GM12874 (cell line): ENCODE measurements around the gene AKAP17A.

ENCODE experiments used
- TF ChIP-seq, protein P1 (sequence below): IDR thresholded peaks from 2 replicates; pipeline ENCODE4 v1.5.1; 2011; ENCODE audit warnings: low read depth, mild to moderate bottlenecking, control low read depth, low read length, moderate library complexity; ENCODE audit not compliant: insufficient read depth

AKAP17A gene, protein sequence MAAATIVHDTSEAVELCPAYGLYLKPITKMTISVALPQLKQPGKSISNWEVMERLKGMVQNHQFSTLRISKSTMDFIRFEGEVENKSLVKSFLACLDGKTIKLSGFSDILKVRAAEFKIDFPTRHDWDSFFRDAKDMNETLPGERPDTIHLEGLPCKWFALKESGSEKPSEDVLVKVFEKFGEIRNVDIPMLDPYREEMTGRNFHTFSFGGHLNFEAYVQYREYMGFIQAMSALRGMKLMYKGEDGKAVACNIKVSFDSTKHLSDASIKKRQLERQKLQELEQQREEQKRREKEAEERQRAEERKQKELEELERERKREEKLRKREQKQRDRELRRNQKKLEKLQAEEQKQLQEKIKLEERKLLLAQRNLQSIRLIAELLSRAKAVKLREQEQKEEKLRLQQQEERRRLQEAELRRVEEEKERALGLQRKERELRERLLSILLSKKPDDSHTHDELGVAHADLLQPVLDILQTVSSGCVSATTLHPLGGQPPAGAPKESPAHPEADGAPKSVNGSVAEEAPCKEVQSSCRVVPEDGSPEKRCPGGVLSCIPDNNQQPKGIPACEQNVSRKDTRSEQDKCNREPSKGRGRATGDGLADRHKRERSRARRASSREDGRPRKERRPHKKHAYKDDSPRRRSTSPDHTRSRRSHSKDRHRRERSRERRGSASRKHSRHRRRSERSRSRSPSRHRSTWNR

DNA sequence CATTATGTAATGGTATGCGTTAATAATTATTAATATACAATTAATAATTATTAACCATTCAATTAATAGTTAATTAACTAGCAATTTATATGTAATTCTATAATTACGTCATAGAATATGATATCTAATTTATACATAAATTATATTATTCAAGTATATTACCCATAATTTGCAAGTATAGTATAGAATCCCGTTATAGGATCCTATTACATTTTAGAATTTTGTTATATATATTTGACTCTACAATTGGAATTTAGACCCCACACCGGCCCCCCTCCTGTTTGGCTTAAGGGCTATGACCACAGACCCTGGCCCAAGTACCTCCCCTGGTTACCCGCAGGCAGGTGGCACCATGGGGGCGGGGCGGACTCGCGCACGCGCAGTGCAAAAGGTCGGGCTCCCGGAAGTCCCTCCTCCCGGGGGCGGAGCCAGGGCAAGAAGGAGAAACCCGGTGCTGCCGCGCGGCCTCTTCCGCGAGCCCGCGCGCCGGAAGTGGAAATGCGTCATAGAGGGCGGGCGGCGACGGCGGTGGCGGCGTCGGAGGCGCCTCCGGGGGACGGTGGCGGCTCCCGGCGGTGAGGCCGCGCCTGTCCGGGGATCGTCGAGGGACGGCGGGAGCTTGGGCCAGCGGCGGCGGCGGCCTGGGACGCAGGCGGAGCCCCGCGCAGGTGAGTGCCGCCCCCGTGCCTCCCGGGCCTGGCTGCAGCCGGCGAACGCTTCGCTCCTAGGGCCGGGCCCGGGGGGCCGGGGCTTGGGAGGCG lies at the start of gene AKAP17A:
TSS of gene AKAP17A (plus strand) at position 503 of the 761 bp plus-strand sequence. CDS start 1,859 bp downstream, outside the sequence.
- TF ChIP-seq, protein P1, sequence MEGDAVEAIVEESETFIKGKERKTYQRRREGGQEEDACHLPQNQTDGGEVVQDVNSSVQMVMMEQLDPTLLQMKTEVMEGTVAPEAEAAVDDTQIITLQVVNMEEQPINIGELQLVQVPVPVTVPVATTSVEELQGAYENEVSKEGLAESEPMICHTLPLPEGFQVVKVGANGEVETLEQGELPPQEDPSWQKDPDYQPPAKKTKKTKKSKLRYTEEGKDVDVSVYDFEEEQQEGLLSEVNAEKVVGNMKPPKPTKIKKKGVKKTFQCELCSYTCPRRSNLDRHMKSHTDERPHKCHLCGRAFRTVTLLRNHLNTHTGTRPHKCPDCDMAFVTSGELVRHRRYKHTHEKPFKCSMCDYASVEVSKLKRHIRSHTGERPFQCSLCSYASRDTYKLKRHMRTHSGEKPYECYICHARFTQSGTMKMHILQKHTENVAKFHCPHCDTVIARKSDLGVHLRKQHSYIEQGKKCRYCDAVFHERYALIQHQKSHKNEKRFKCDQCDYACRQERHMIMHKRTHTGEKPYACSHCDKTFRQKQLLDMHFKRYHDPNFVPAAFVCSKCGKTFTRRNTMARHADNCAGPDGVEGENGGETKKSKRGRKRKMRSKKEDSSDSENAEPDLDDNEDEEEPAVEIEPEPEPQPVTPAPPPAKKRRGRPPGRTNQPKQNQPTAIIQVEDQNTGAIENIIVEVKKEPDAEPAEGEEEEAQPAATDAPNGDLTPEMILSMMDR = no peak

DNA sequence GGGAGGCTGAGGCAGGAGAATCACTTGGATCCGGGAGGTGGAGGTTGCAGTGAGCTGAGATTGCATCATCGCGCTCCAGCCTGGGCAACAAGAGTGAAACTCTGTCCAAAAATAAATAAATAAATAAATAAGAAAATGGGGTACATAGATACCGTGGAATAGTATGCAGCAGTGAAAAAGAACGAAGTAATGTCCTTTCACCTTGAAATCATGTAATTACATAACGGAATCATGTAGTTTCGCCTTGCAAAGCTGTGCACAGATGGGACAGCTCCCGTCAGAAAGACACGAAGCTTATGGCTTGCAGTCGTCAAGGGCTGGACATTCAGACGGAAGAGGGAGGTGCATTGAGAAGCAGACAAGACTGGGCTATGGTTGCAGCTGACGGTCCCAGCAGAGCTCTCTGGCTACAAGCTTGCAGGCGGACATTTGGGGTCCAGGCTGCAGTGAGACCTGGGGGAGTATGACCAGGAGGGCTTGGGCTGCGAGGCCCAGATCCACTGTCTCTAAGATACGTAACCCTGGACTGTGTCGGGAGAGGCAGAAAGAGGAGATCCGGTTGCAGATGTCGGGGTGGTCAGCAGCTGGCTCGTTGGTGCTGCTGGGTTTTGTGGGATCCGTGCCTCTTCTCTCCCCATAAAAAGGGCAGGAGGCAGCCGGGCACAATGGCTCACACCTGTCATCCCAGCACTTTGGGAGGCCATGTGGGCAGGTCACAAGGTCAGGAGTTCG lies 48.2 kb upstream of the AKAP17A start:
- TF ChIP-seq, protein P1 = no peak

GRCh38 chrX:1545776-1546408 lies 45.5 kb upstream of the AKAP17A start:
- TF ChIP-seq, protein P1 = no peak

DNA sequence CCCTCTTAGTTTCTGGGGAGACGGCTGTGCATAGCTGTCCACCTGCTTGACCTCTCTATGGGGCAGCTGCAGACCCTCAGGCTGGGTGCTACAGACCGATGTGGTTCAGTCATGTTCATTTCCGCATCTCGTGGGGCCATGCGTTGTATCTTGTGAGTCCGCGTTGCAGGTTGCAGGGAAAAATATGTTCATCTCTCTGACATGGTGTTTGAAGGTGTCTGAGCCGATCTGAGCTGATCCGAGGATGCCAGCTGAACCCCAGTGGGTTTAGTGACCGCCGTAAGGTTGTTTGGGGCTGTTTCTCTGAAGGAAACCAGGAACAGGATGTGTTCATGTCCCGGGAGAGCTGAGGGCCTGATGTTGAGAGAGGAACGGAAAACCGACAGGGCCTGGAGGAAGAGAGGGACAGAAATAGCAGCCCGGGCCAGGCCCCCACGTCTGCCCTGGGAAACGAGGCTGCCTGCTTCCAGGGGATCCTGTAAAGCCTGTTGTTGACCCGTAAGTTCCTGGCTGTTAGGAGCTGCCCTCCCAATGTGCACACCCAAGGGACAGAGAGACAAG lies 44.6 kb upstream of the AKAP17A start:
- TF ChIP-seq, protein P1 = no peak

GRCh38 chrX:1551959-1552546 lies 39.4 kb upstream of the AKAP17A start:
- TF ChIP-seq, protein P1 = no peak

- TF ChIP-seq, protein P1 = no peak
Measured at GRCh38 chrX:1554469-1555210, 36.8 kb upstream of the AKAP17A start.
